Muscle layer of duodenum (tissue), 2 donors: Measurements from ENCODE around the gene SSR1.

Experiments used
- H3K27ac ChIP-seq: one replicate; pipeline ENCODE4 v1.7.0; 2013; ENCODE audit warnings: mild to moderate bottlenecking, low read length
- H3K27me3 ChIP-seq: one replicate; pipeline ENCODE4 v1.7.0; 2013; ENCODE audit warnings: low read depth, mild to moderate bottlenecking, control low read depth, low read length
- H3K36me3 ChIP-seq, 2 donors: one replicate each; pipeline ENCODE4 v1.7.0; 2013; ENCODE audit warnings: low read length in 2 of 2, control low read depth in 1 of 2, mild to moderate bottlenecking in 1 of 2; ENCODE audit not compliant: insufficient read depth in 2 of 2, control insufficient read depth in 1 of 2
- H3K4me1 ChIP-seq, 2 donors: one replicate each; pipeline ENCODE4 v1.7.0; 2013; ENCODE audit warnings: low read length in 2 of 2, mild to moderate bottlenecking in 2 of 2, control low read depth in 1 of 2, moderate library complexity in 1 of 2; ENCODE audit not compliant: insufficient read depth in 2 of 2, control insufficient read depth in 1 of 2
- H3K4me3 ChIP-seq, 2 donors: one replicate each; pipeline ENCODE4 v1.7.0; 2013; ENCODE audit warnings: low read length in 2 of 2, low read depth in 1 of 2, mild to moderate bottlenecking in 1 of 2
- H3K9me3 ChIP-seq, 2 donors: one replicate each; pipeline ENCODE4 v1.7.0; 2013; ENCODE audit warnings: low read length in 2 of 2, control low read depth in 1 of 2, mild to moderate bottlenecking in 1 of 2; ENCODE audit not compliant: control insufficient read depth in 1 of 2
- donor health status: healthy.

SSR1 gene

GRCh38 chr6:7235712-7236305 lies 77.2 kb downstream of the SSR1 start:
- Histone ChIP-seq H3K27ac (peak overlapping the region; percentile 21), H3K27me3 (no peaks in the 10 kb centered on the region), H3K4me3 (no peak overlapping the region), H3K4me1 (no peaks in the 10 kb centered on the region), H3K36me3 (peaks cover 25% of the 10 kb centered on the region in 2 donors), H3K9me3 (no peaks in the 10 kb centered on the region)

DNA sequence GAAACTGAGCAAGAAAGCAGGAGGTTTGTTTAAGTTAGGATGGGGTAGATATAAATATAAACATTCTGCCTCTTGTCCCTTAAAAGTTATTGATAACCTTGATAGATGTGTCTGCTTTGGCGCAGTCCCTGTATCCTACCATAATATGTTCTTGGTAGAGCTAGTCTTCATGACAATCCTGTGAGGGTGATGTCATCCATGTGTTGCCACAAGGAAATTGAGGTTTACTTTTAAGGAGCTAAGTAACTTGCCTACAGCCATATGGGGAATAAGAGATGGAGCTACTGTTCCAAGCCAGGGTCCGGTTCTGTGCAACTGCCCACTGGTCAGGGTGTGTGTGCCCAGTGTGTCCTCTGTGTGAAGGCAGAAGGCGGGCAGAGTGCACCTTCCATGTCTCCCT lies 78.5 kb downstream of the SSR1 start:
- Histone ChIP-seq H3K36me3 (peaks cover 18 to 37% of the 10 kb centered on the region in 2 donors), H3K27ac (no peak overlapping the region)

GRCh38 chr6:7232351-7232750 lies 80.6 kb downstream of the SSR1 start:
- no peak overlapping the region for H3K4me3 ChIP-seq
- H3K27ac ChIP-seq = no peak overlapping the region
- H3K4me1 ChIP-seq = no peaks in the 10 kb centered on the region
- H3K27me3 ChIP-seq = no peaks in the 10 kb centered on the region
- no peaks in the 10 kb centered on the region for H3K9me3 ChIP-seq
- peaks cover 21 to 57% of the 10 kb centered on the region in 2 donors for H3K36me3 ChIP-seq

More for the DNA sequence above, 78.5 kb downstream of the SSR1 start:
- Histone ChIP-seq H3K4me3 (no peak overlapping the region), H3K9me3 (no peaks in the 10 kb centered on the region), H3K4me1 (no peaks in the 10 kb centered on the region), H3K27me3 (no peaks in the 10 kb centered on the region)

GRCh38 chr6:7230956-7231713 lies 81.9 kb downstream of the SSR1 start:
- no peaks in the 10 kb centered on the region for H3K9me3 ChIP-seq
- peaks cover 25 to 67% of the 10 kb centered on the region in 2 donors for H3K36me3 ChIP-seq
- H3K4me3 ChIP-seq = no peak overlapping the region
- H3K27ac ChIP-seq = no peak overlapping the region
- H3K27me3 ChIP-seq = no peaks in the 10 kb centered on the region
- no peaks in the 10 kb centered on the region for H3K4me1 ChIP-seq

DNA sequence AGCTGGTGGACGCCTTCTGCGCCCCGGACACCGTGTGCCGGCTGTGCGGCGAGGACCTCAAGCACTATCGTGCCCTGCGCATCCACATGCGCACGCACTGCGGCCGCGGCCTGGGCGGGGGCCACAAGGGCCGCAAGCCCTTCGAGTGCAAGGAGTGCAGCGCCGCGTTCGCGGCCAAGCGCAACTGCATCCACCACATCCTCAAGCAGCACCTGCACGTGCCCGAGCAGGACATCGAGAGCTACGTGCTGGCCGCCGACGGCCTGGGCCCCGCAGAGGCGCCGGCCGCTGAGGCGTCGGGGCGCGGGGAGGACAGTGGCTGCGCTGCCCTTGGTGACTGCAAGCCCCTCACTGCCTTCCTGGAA lies 82.7 kb downstream of the SSR1 start:
- H3K4me3 ChIP-seq = no peak overlapping the region
- H3K4me1 ChIP-seq = no peaks in the 10 kb centered on the region
- H3K9me3 ChIP-seq = no peaks in the 10 kb centered on the region
- peaks cover 32 to 69% of the 10 kb centered on the region in 2 donors for H3K36me3 ChIP-seq
- H3K27ac ChIP-seq = no peak overlapping the region
- no peaks in the 10 kb centered on the region for H3K27me3 ChIP-seq

DNA sequence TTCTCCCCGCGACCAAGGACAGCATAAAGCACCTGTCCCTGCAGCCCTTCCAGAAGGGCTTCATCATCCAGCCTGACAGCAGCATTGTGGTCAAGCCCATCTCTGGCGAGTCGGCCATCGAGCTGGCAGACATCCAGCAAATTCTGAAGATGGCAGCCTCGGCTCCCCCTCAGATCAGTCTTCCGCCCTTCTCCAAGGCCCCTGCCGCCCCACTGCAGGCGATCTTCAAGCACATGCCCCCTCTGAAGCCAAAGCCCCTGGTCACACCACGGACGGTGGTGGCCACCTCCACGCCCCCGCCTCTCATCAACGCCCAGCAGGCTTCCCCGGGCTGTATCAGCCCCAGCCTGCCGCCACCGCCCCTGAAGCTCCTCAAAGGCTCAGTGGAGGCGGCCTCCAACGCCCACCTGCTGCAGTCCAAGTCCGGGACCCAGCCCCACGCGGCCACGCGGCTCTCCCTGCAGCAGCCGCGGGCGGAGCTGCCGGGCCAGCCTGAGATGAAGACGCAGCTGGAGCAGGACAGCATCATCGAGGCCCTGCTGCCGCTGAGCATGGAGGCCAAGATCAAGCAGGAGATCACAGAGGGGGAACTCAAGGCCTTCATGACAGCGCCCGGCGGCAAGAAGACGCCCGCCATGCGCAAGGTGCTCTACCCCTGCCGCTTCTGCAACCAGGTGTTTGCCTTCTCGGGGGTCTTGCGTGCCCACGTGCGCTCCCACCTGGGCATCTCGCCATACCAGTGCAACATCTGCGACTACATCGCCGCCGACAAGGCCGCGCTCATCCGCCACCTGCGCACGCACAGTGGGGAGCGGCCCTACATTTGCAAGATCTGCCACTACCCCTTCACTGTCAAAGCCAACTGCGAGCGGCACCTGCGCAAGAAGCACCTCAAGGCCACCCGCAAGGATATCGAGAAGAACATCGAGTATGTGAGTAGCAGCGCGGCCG lies 83.3 kb downstream of the SSR1 start:
- Histone ChIP-seq H3K27me3 (no peaks in the 10 kb centered on the region), H3K4me1 (no peaks in the 10 kb centered on the region), H3K36me3 (peaks cover 32 to 71% of the 10 kb centered on the region in 2 donors), H3K27ac (no peak overlapping the region), H3K4me3 (no peak overlapping the region), H3K9me3 (no peaks in the 10 kb centered on the region)

- Histone ChIP-seq H3K9me3 (no peaks in the 10 kb centered on the region), H3K36me3 (peaks cover 33 to 75% of the 10 kb centered on the region in 2 donors), H3K27me3 (no peaks in the 10 kb centered on the region), H3K4me1 (no peaks in the 10 kb centered on the region), H3K4me3 (no peak overlapping the region), H3K27ac (no peak overlapping the region)
These were observed 84.2 kb downstream of the SSR1 start for GRCh38 chr6:7228662-7229375.

- peaks cover 25 to 56% of the 10 kb centered on the region in 2 donors for H3K36me3 ChIP-seq
- no peaks in the 10 kb centered on the region for H3K27me3 ChIP-seq
- no peak overlapping the region for H3K27ac ChIP-seq
These were observed 88.3 kb downstream of the SSR1 start for GRCh38 chr6:7224731-7225130.

DNA sequence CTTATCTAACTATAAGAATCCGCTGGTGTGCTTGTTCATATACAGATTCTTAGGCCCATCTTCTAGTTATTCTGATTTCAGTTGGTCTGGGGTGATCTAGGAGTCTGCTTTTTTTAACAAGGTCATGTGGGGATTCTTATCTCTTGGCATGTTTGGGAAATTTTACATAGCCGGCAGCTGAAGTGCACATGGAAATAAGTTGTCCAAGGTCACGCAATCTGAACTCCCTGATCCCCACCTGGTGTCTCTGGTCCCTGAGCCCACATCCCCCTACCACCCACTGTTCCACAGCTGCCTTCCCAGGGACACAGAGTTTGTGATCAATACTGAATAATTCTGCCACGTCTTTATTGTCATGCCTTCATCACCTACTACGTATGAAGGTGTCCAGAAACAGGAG lies 90.8 kb downstream of the SSR1 start:
- H3K27ac ChIP-seq = no peak overlapping the region
- H3K4me1 ChIP-seq = peaks cover 4 to 18% of the 10 kb centered on the region in 2 donors
- peaks cover 22 to 34% of the 10 kb centered on the region in 2 donors for H3K36me3 ChIP-seq

More at GRCh38 chr6:7224731-7225130, 88.3 kb downstream of the SSR1 start:
- H3K4me1 ChIP-seq = peaks cover under 1 to 13% of the 10 kb centered on the region in 2 donors
- no peak overlapping the region for H3K4me3 ChIP-seq
- no peaks in the 10 kb centered on the region for H3K9me3 ChIP-seq

DNA sequence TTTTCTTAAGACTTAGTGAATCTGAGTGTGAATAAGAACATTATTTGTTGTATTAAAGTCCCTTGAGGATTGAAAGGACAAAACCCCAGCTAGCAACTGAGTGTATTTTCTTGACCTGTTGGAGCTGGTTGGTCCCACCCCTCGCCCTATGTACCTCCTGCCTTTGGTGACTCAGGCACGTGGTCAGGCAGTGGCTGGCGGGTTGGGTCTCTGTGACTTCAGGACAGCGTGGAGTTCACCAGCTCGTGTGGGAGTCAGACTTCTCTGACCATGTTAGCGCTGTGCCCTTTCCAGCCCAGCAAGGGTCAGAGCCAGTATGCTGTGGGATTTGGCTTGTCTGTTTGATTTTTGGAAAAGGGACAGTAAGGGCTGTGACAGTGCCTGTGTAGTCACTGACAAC lies 93.7 kb downstream of the SSR1 start:
- no peak overlapping the region for H3K4me3 ChIP-seq
- no peaks in the 10 kb centered on the region for H3K9me3 ChIP-seq
- H3K27me3 ChIP-seq = no peaks in the 10 kb centered on the region
- no peak overlapping the region for H3K27ac ChIP-seq
- H3K4me1 ChIP-seq = peaks cover 4 to 18% of the 10 kb centered on the region in 2 donors
- H3K36me3 ChIP-seq = peaks cover 24 to 29% of the 10 kb centered on the region in 2 donors

More for the DNA sequence above, 90.8 kb downstream of the SSR1 start:
- Histone ChIP-seq H3K4me3 (no peak overlapping the region), H3K9me3 (no peaks in the 10 kb centered on the region), H3K27me3 (no peaks in the 10 kb centered on the region)
